Karpas-422 (cell line): Measurements from ENCODE around the gene SRPK2. TPM values are rescaled to one million over a fixed set of nuclear protein-coding genes. Genes with fewer than 3 reads are reported as not detected.

Experiments used
- DNase-seq: peaks from one replicate; pipeline ENCODE4 v3.0.0-alpha.2; 2015
- H2AFZ ChIP-seq: fragments of 200-600 bp; sonication (generic); 2 replicates; pipeline ENCODE4 v1.6.1; 2014; ENCODE audit warnings: antibody characterized with exemption, low read length, mixed read lengths
- H3K27ac ChIP-seq: fragments of 200-600 bp; sonication (generic); 2 replicates; pipeline ENCODE4 v1.5.1; 2014; ENCODE audit warnings: mild to moderate bottlenecking, low read length, moderate library complexity
- H3K27me3 ChIP-seq: fragments of 200-600 bp; sonication (generic); 2 replicates; pipeline ENCODE4 v1.6.1; 2014; ENCODE audit warnings: low read length, mixed read lengths
- H3K36me3 ChIP-seq: fragments of 200-600 bp; sonication (generic); 2 replicates; pipeline ENCODE4 v1.6.1; 2014; ENCODE audit warnings: low read length, mixed read lengths; ENCODE audit not compliant: insufficient read depth
- H3K4me1 ChIP-seq: fragments of 200-600 bp; sonication (generic); 2 replicates; pipeline ENCODE4 v1.6.1; 2014; ENCODE audit warnings: mild to moderate bottlenecking, low read length, mixed read lengths
- H3K4me2 ChIP-seq: fragments of 200-600 bp; sonication (generic); 2 replicates; pipeline ENCODE4 v1.6.1; 2014; ENCODE audit warnings: low read length, low read depth, mild to moderate bottlenecking; ENCODE audit not compliant: poor library complexity, severe bottlenecking
- H3K4me3 ChIP-seq: fragments of 200-600 bp; sonication (generic); 2 replicates; pipeline ENCODE4 v1.5.1; 2014; ENCODE audit warnings: mild to moderate bottlenecking, antibody characterized with exemption, low read length, mixed read lengths
- H3K79me2 ChIP-seq: fragments of 200-600 bp; sonication (generic); 2 replicates; pipeline ENCODE4 v1.6.1; 2014; ENCODE audit warnings: mild to moderate bottlenecking, low read length, mixed read lengths
- H3K9ac ChIP-seq: fragments of 200-600 bp; sonication (generic); 2 replicates; pipeline ENCODE4 v1.6.0; 2014; ENCODE audit warnings: low read length
- H3K9me2 ChIP-seq: fragments of 200-600 bp; sonication (generic), shearing (Covaris generic); replicated peaks from 2 replicates; pipeline ENCODE4 v1.6.0; 2014; ENCODE audit warnings: mild to moderate bottlenecking, low read length, moderate library complexity; ENCODE audit not compliant: insufficient read depth
- H3K9me3 ChIP-seq: fragments of 300-700, 200-600 bp; sonication (generic); 2 replicates; pipeline ENCODE4 v1.6.1; 2014; ENCODE audit warnings: low read length, mixed read lengths
- H4K20me1 ChIP-seq: fragments of 200-600 bp; sonication (generic); 2 replicates; pipeline ENCODE4 v1.6.1; 2014; ENCODE audit warnings: mild to moderate bottlenecking, antibody characterized with exemption, low read length, low read depth; ENCODE audit not compliant: insufficient read depth
- total RNA-seq: library from RNA; depleted of rRNA; stranded (reverse); fragments of >200 nt; shearing (Covaris generic); gene quantifications from 2 replicates; pipeline ENCODE4 v1.2.3, GENCODE V29; 2014; ENCODE audit warnings: low replicate concordance

The SRPK2 gene
- total RNA-seq, 1 experiment from 2014 or later, result 9.0 TPM

DNA sequence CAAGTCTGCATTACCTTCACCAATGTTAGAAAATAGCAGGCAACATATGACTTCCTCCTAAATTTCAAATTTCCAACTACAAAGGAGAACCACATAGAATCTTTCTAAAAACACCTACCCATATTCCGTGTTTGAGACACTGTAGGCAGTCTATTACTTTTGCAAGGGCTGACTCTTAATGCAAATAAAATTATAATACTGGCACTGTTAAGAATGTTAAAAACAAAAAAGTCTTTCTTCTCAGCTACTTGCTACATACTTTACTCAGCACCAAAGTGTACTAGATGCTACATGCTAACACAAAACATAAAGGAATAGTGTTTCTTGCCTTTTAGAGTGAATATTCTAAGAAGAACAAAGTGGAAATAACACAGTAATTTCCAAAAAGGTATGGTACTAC, 65.4 kb downstream of the SRPK2 start:
- Histone ChIP-seq H3K27ac (no peak overlapping the region), H3K4me1 (no peaks in the 10 kb centered on the region), H3K79me2 (no peaks in the 10 kb centered on the region), H3K9me3 (no peaks in the 10 kb centered on the region), H3K9ac (no peak overlapping the region), H3K9me2 (no peaks in the 10 kb centered on the region), H2AFZ (no peak overlapping the region), H3K27me3 (no peaks in the 10 kb centered on the region), H3K36me3 (no peaks in the 10 kb centered on the region), H4K20me1 (peaks cover 8% of the 10 kb centered on the region; the same call in 1 of the 2 replicates), H3K4me2 (no peak overlapping the region), H3K4me3 (no peak overlapping the region)
- DNase-seq, result no peak

- no peak overlapping the region for H3K9ac ChIP-seq
- H4K20me1 ChIP-seq, result peaks cover 8% of the 10 kb centered on the region; the same call in 1 of the 2 replicates
- no peaks in the 10 kb centered on the region for H3K79me2 ChIP-seq
- H2AFZ ChIP-seq, result no peak overlapping the region
- H3K36me3 ChIP-seq, result no peaks in the 10 kb centered on the region
- no peak overlapping the region for H3K27ac ChIP-seq
- no peaks in the 10 kb centered on the region for H3K9me2 ChIP-seq
- H3K27me3 ChIP-seq, result no peaks in the 10 kb centered on the region
- no peaks in the 10 kb centered on the region for H3K9me3 ChIP-seq
- H3K4me1 ChIP-seq, result no peaks in the 10 kb centered on the region
- no peak for DNase-seq
- no peak overlapping the region for H3K4me2 ChIP-seq
- no peak overlapping the region for H3K4me3 ChIP-seq
Observed at GRCh38 chr7:105322655-105323277, 66.0 kb downstream of the SRPK2 start.

DNA sequence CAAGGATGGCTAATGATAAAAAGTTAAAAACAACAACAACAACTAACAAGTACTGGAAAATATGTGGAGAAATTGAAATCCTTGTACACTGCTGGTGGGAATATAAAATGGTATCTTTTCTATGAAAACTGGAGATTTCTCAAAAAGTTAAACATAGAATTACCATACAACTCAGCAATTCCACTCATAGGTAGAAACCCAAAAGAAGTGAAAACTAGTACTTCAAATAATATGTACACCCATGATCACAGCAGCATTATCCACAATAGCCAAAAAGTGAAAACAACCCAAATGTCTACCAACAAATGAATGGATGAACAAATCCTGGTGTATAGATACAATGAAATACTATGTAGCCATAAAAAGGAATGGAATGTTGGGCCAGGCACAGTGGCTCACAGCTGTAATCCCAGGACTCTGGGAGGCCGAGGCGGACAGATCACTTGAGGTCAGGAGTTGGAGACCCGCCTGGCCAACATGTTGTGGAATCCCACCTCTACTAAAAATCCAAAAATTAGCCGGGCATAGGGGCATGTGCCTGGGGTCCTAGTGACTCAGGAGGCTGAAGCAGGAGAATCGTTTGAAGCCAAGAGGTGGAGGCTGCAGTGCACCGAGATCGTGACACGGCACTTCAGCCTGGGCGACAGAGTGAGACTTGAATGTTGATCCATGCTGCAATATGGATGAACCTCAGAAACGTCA, 66.8 kb downstream of the SRPK2 start:
- H3K27me3 ChIP-seq, result no peaks in the 10 kb centered on the region
- no peaks in the 10 kb centered on the region for H3K79me2 ChIP-seq
- H3K9ac ChIP-seq, result no peak overlapping the region
- peaks cover 8% of the 10 kb centered on the region; the same call in 1 of the 2 replicates for H4K20me1 ChIP-seq
- H3K27ac ChIP-seq, result no peak overlapping the region
- no peak overlapping the region for H2AFZ ChIP-seq
- no peak overlapping the region for H3K4me2 ChIP-seq
- DNase-seq, result no peak
- H3K9me2 ChIP-seq, result no peaks in the 10 kb centered on the region
- H3K4me1 ChIP-seq, result no peaks in the 10 kb centered on the region
- no peak overlapping the region for H3K4me3 ChIP-seq
- no peaks in the 10 kb centered on the region for H3K36me3 ChIP-seq
- H3K9me3 ChIP-seq, result no peaks in the 10 kb centered on the region

- Histone ChIP-seq H3K9ac (no peak overlapping the region), H3K27ac (no peak overlapping the region), H3K4me1 (no peaks in the 10 kb centered on the region), H3K4me3 (no peak overlapping the region), H3K9me2 (no peaks in the 10 kb centered on the region), H3K27me3 (no peaks in the 10 kb centered on the region), H2AFZ (no peak overlapping the region), H3K9me3 (no peaks in the 10 kb centered on the region), H3K79me2 (no peaks in the 10 kb centered on the region), H3K4me2 (no peak overlapping the region), H3K36me3 (no peaks in the 10 kb centered on the region), H4K20me1 (peaks cover 5% of the 10 kb centered on the region; the same call in 1 of the 2 replicates)
- no peak for DNase-seq
Observed at GRCh38 chr7:105320896-105321295, 67.8 kb downstream of the SRPK2 start.

GRCh38 chr7:105319578-105319977, 69.1 kb downstream of the SRPK2 start:
- H3K4me2 ChIP-seq, result no peak overlapping the region
- H3K9ac ChIP-seq, result no peak overlapping the region
- H3K9me2 ChIP-seq, result no peaks in the 10 kb centered on the region
- H3K27me3 ChIP-seq, result no peaks in the 10 kb centered on the region
- H3K36me3 ChIP-seq, result no peaks in the 10 kb centered on the region
- H3K9me3 ChIP-seq, result no peaks in the 10 kb centered on the region
- H2AFZ ChIP-seq, result no peak overlapping the region
- no peaks in the 10 kb centered on the region for H3K79me2 ChIP-seq
- no peak overlapping the region for H3K4me3 ChIP-seq
- H3K27ac ChIP-seq, result no peak overlapping the region
- H3K4me1 ChIP-seq, result no peaks in the 10 kb centered on the region
- no peaks in the 10 kb centered on the region; the same call in 1 of the 2 replicates for H4K20me1 ChIP-seq
- DNase-seq, result no peak

DNA sequence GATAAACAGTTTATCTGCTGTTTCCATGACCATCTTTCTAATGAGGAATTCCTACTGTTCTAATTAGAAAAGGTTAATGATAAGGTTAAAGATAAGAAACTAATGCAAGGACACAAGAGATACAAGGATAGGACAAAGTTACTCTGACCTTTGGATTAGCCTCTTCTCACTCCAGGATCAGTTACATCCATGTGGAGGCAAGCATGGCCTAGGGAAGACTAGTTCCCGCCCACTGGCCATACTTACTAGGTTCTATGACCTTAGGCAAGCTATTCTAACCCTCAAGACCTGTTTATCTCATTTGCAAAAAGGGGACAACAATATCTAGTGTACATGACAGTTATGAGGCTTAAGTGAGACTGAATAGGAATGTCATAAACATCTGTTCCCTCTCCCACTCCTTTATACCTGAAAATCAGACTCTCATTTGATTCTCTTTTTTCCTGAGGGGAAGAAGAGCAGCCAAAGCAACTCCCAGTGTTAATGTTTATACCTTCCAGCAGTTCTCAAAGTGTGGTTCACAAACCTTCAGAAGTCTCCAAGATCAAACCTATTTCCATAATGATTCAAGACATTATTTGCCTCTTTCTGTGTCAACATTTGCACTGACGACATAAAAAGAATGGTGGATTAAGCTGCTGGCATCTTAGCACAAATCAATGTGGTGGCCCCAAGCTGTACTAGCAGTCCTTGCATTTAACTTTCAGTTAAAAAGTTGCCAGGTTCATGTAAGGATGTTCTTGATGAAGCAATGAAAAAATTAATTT, 72.0 kb downstream of the SRPK2 start:
- Histone ChIP-seq H3K27me3 (no peaks in the 10 kb centered on the region), H3K27ac (no peak overlapping the region), H2AFZ (no peak overlapping the region), H3K36me3 (no peaks in the 10 kb centered on the region), H3K79me2 (no peaks in the 10 kb centered on the region), H3K4me3 (no peak overlapping the region), H3K9me2 (no peaks in the 10 kb centered on the region), H3K4me1 (no peaks in the 10 kb centered on the region), H3K4me2 (no peak overlapping the region), H4K20me1 (no peaks in the 10 kb centered on the region; the same call in 1 of the 2 replicates), H3K9ac (no peak overlapping the region), H3K9me3 (no peaks in the 10 kb centered on the region)
- DNase-seq, result no peak

- Histone ChIP-seq H2AFZ (no peak overlapping the region), H3K36me3 (no peaks in the 10 kb centered on the region), H3K4me3 (no peak overlapping the region), H3K79me2 (no peaks in the 10 kb centered on the region), H3K27ac (no peak overlapping the region), H3K27me3 (no peaks in the 10 kb centered on the region), H3K9ac (no peak overlapping the region), H4K20me1 (no peaks in the 10 kb centered on the region; the same call in 1 of the 2 replicates), H3K4me1 (no peaks in the 10 kb centered on the region), H3K9me3 (no peaks in the 10 kb centered on the region), H3K9me2 (no peaks in the 10 kb centered on the region), H3K4me2 (no peak overlapping the region)
- DNase-seq, result no peak
Observed at GRCh38 chr7:105315357-105315756, 73.4 kb downstream of the SRPK2 start.
